Testis (tissue), 2 donors: ENCODE data around the gene UBE2R2.

Experiments used
- POLR2A ChIP-seq: fragments of 450-650 bp; IDR thresholded peaks from one replicate; pipeline ENCODE4 v1.6.1; 2017; ENCODE audit warnings: antibody characterized with exemption, mild to moderate bottlenecking, moderate library complexity
- TF ChIP-seq, protein P1 (sequence below), 3 experiments: fragments of 450-650 bp in 2 of 3; fragments of 200-600 bp in 1 of 3; sonication (generic) in 1 of 3; IDR thresholded peaks; one replicate each; pipeline ENCODE4 v1.5.1; 2016 to 2019; ENCODE audit warnings: antibody characterized with exemption in 3 of 3, mild to moderate bottlenecking in 2 of 3, moderate library complexity in 1 of 3

DNA sequence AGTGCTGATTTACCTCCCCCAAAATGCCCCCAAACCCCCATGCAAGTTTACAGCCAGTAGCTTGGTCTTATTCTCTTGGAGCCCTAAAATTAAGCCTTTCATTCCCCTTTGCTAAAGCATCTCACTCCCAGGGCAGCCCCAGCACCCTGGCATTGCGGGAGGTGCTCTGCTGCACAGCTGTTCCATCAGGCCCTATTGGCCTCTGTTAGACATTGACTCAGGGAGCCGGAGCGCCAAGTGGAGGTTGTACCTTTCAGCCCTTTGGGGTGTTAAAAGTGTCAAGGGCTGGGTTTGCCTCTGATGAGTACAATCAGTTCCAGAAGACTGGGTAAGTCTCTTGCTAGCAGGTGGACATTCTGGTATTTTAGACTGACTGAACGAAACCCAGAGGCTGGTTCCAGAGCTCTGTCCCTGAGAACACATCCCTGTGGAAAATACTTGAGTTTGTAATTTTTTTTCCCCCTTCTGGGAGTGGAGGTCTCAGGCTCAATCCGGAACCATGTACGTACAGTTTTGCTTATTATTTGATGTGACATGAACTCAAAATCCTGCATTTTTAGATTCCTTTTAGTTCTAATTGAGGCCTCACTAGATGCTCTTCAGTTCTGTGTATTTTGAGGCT lies 102.4 kb downstream of the UBE2R2 start:
- TF ChIP-seq, protein P1, sequence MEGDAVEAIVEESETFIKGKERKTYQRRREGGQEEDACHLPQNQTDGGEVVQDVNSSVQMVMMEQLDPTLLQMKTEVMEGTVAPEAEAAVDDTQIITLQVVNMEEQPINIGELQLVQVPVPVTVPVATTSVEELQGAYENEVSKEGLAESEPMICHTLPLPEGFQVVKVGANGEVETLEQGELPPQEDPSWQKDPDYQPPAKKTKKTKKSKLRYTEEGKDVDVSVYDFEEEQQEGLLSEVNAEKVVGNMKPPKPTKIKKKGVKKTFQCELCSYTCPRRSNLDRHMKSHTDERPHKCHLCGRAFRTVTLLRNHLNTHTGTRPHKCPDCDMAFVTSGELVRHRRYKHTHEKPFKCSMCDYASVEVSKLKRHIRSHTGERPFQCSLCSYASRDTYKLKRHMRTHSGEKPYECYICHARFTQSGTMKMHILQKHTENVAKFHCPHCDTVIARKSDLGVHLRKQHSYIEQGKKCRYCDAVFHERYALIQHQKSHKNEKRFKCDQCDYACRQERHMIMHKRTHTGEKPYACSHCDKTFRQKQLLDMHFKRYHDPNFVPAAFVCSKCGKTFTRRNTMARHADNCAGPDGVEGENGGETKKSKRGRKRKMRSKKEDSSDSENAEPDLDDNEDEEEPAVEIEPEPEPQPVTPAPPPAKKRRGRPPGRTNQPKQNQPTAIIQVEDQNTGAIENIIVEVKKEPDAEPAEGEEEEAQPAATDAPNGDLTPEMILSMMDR (IDR thresholded peaks at IDR 0.05) = no peak
- no peak for TF ChIP-seq POLR2A
